CD4-positive, alpha-beta memory T cell (primary cell): Measurements from ENCODE around the gene MSI1. TPM values are rescaled to one million over a fixed set of nuclear protein-coding genes. Genes with fewer than 3 reads are reported as not detected.

Experiments
- CTCF ChIA-PET: fragments of 350-600 bp; sonication (Branson Sonifier 250); formaldehyde crosslinking; loops from one replicate; lab custom pipeline; 2021; ENCODE audit warnings: inconsistent platforms; ENCODE audit not compliant: partially characterized antibody; lab: Charles Lee
- POLR2A ChIA-PET: fragments of 350-600 bp; sonication (Branson Sonifier 250); formaldehyde crosslinking; loops from one replicate; lab custom pipeline; 2021; ENCODE audit not compliant: partially characterized antibody; lab: Charles Lee
- DNase-seq, 5 donors: peaks; one replicate each; pipeline versions ENCODE4 v3.0.0 to v3.0.0-alpha.2; 2020 to 2022; ENCODE audit warnings: mixed read lengths in 1 of 5
- H3K27ac ChIP-seq: one replicate; pipeline ENCODE4 v1.7.0; 2013; ENCODE audit warnings: low read depth, low read length
- H3K27me3 ChIP-seq: 2 replicates; pipeline ENCODE4 v1.7.0; 2013; ENCODE audit warnings: mild to moderate bottlenecking, low read length, moderate library complexity; ENCODE audit not compliant: insufficient read depth
- H3K36me3 ChIP-seq: 2 replicates; pipeline ENCODE4 v1.7.0; 2013; ENCODE audit warnings: mild to moderate bottlenecking, low read length, moderate library complexity; ENCODE audit not compliant: insufficient read depth
- H3K4me1 ChIP-seq: 2 replicates; pipeline ENCODE4 v1.7.0; 2013; ENCODE audit warnings: mild to moderate bottlenecking, low read length, moderate library complexity; ENCODE audit not compliant: insufficient read depth
- H3K4me3 ChIP-seq, 2 donors: one replicate each; pipeline ENCODE4 v1.7.0; 2013; ENCODE audit warnings: low read length in 2 of 2, mild to moderate bottlenecking in 1 of 2
- H3K9me3 ChIP-seq, 2 donors: one replicate each; pipeline ENCODE4 v1.7.0; 2013; ENCODE audit warnings: low read length in 2 of 2, control low read depth in 1 of 2; ENCODE audit not compliant: control insufficient read depth in 1 of 2
- H3K27ac Mint-ChIP-seq, 7 donors: one replicate each; pipeline ENCODE4 v1.8.0; 2020 to 2021; ENCODE audit warnings: mixed read lengths in 7 of 7, mild to moderate bottlenecking in 6 of 7, inconsistent platforms in 3 of 7, moderate library complexity in 3 of 7
- H3K27me3 Mint-ChIP-seq, 2 donors: one replicate each; pipeline ENCODE4 v1.8.0; 2020 to 2021; ENCODE audit warnings: mixed read lengths in 2 of 2
- H3K36me3 Mint-ChIP-seq, 2 donors: one replicate each; pipeline ENCODE4 v1.8.0; 2020 to 2021; ENCODE audit warnings: mixed read lengths in 2 of 2, inconsistent platforms in 1 of 2, mild to moderate bottlenecking in 1 of 2
- H3K4me1 Mint-ChIP-seq, 4 donors: one replicate each; pipeline ENCODE4 v1.8.0; 2020 to 2021; ENCODE audit warnings: mixed read lengths in 4 of 4, mild to moderate bottlenecking in 1 of 4
- H3K4me3 Mint-ChIP-seq, 8 donors: one replicate each; pipeline ENCODE4 v1.8.0; 2020 to 2021; ENCODE audit warnings: mixed read lengths in 8 of 8, mild to moderate bottlenecking in 7 of 8, moderate library complexity in 6 of 8, inconsistent platforms in 3 of 8
- H3K9me3 Mint-ChIP-seq, 8 donors: one replicate each; pipeline ENCODE4 v1.8.0; 2020 to 2021; ENCODE audit warnings: mixed read lengths in 8 of 8, mild to moderate bottlenecking in 5 of 8, inconsistent platforms in 3 of 8, moderate library complexity in 1 of 8
- intact Hi-C: fragments of 100-400 bp; cut with micrococcal nuclease; formaldehyde crosslinking; loops from one replicate; pipeline ENCODE4 v1.15.1; 2023
- polyA plus RNA-seq, 2 donors: library from polyadenylated mRNA; unstranded; fragments of 300-500 nt; fragmentation: Illumina TruSeq; gene quantifications; one replicate each; pipeline ENCODE4 v1.2.3, GENCODE V29; 2021
- total RNA-seq, 2 experiments: library from RNA; stranded (reverse); gene quantifications; one replicate each; pipeline ENCODE4 v1.2.3, GENCODE V29; 2021

The MSI1 gene
- total RNA-seq: not detected
- polyA plus RNA-seq: not detected

- no peak for DNase-seq
- peaks cover 4 to 28% (median 10%) of the 10 kb centered on the region in 4 donors for H3K4me1 Mint-ChIP-seq
- POLR2A ChIA-PET: no interaction called here
- peaks cover 62 to 73% of the 10 kb centered on the region in 2 donors for H3K27me3 Mint-ChIP-seq
- H3K27me3 ChIP-seq: peaks cover 32% of the 10 kb centered on the region
- H3K36me3 Mint-ChIP-seq: no peaks in the 10 kb centered on the region
- intact Hi-C loops: no loop called here
- H3K9me3 ChIP-seq: no peaks in the 10 kb centered on the region
- CTCF ChIA-PET: no interaction called here
- H3K4me3 Mint-ChIP-seq: peak within 1 kb of the TSS; percentile 56 to 88 (median 76)
- H3K9me3 Mint-ChIP-seq: no peaks in the 10 kb centered on the region
- peaks cover 15% of the 10 kb centered on the region for H3K4me1 ChIP-seq
- no peaks in the 10 kb centered on the region for H3K36me3 ChIP-seq
- H3K4me3 ChIP-seq: no peak within 1 kb of the TSS
- no peak within 1 kb of the TSS for H3K27ac ChIP-seq
- peak within 1 kb of the TSS in 2 of 7 donors; percentile 42 to 81 for H3K27ac Mint-ChIP-seq
Observed at GRCh38 chr12:120368789-120369602, at the start of gene MSI1. MSI1 (minus strand) TSS chr12:120369164; CDS start chr12:120369091, 73 bp downstream.

GRCh38 chr12:120417917-120418580, 49.1 kb upstream of the MSI1 start:
- POLR2A ChIA-PET: no interaction called here

GRCh38 chr12:120416490-120417216, 47.7 kb upstream of the MSI1 start:
- H3K27me3 ChIP-seq: no peaks in the 10 kb centered on the region
- ChIA-PET POLR2A (no interaction called here), CTCF (no interaction called here)
- no peak overlapping the region for H3K4me3 Mint-ChIP-seq
- DNase-seq: no peak
- H3K4me1 ChIP-seq: no peaks in the 10 kb centered on the region
- no peaks in the 10 kb centered on the region for H3K9me3 Mint-ChIP-seq
- no peaks in the 10 kb centered on the region for H3K9me3 ChIP-seq
- no peaks in the 10 kb centered on the region for H3K4me1 Mint-ChIP-seq
- H3K4me3 ChIP-seq: no peak overlapping the region
- intact Hi-C loops: no loop called here
- no peaks in the 10 kb centered on the region for H3K36me3 ChIP-seq
- no peak overlapping the region for H3K27ac Mint-ChIP-seq
- H3K27ac ChIP-seq: no peak overlapping the region
- no peaks in the 10 kb centered on the region for H3K36me3 Mint-ChIP-seq
- peaks cover 3 to 7% of the 10 kb centered on the region in 2 donors for H3K27me3 Mint-ChIP-seq

More at GRCh38 chr12:120417917-120418580, 49.1 kb upstream of the MSI1 start:
- Mint-ChIP-seq H3K9me3 (no peaks in the 10 kb centered on the region), H3K27me3 (peaks cover 0 to 5% of the 10 kb centered on the region in 2 donors), H3K4me1 (no peaks in the 10 kb centered on the region), H3K27ac (no peak overlapping the region), H3K36me3 (no peaks in the 10 kb centered on the region), H3K4me3 (no peak overlapping the region)
- Histone ChIP-seq H3K9me3 (no peaks in the 10 kb centered on the region), H3K4me3 (no peak overlapping the region), H3K4me1 (no peaks in the 10 kb centered on the region), H3K27ac (no peak overlapping the region), H3K36me3 (no peaks in the 10 kb centered on the region), H3K27me3 (no peaks in the 10 kb centered on the region)
- DNase-seq: no peak
- CTCF ChIA-PET: no interaction called here
- intact Hi-C loops: no loop called here

GRCh38 chr12:120413901-120414695, 45.1 kb upstream of the MSI1 start:
- CTCF ChIA-PET: no interaction called here
- Histone ChIP-seq H3K4me3 (no peak overlapping the region), H3K9me3 (no peaks in the 10 kb centered on the region), H3K4me1 (no peaks in the 10 kb centered on the region), H3K27me3 (no peaks in the 10 kb centered on the region), H3K36me3 (no peaks in the 10 kb centered on the region), H3K27ac (no peak overlapping the region)
- no peak for DNase-seq
- intact Hi-C loops: no loop called here
- H3K27me3 Mint-ChIP-seq: peaks cover 3 to 9% of the 10 kb centered on the region in 2 donors
- no peaks in the 10 kb centered on the region for H3K36me3 Mint-ChIP-seq
- H3K4me1 Mint-ChIP-seq: no peaks in the 10 kb centered on the region
- POLR2A ChIA-PET: no interaction called here
- H3K9me3 Mint-ChIP-seq: no peaks in the 10 kb centered on the region
- H3K4me3 Mint-ChIP-seq: no peak overlapping the region
- H3K27ac Mint-ChIP-seq: peak overlapping the region in 1 of 7 donors; percentile 13

DNA sequence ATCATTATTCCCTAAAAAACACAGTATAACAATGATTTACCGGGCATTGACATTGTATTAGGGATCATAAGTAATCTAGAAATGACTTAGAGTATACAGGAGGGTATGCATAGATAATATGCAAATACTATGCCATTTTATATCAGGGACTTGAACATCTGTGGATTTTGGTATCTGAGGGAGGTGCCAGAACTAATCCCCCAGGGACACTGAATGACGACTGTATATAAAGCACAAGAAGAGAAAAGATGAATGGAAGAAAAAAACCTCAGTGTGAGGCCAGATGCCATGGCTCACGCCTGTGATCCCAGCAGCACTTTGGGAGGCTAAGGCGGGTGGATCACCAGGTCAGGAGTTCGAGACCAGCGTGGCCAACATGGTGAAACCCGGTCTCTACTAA, 43.5 kb upstream of the MSI1 start:
- H3K4me1 ChIP-seq: no peaks in the 10 kb centered on the region
- Mint-ChIP-seq H3K9me3 (no peaks in the 10 kb centered on the region), H3K27ac (peak overlapping the region in 1 of 7 donors; percentile 6), H3K27me3 (peaks cover 3 to 9% of the 10 kb centered on the region in 2 donors), H3K4me1 (no peaks in the 10 kb centered on the region), H3K36me3 (no peaks in the 10 kb centered on the region), H3K4me3 (no peak overlapping the region)
- no peaks in the 10 kb centered on the region for H3K27me3 ChIP-seq
- H3K9me3 ChIP-seq: no peaks in the 10 kb centered on the region
- intact Hi-C loops: no loop called here
- H3K27ac ChIP-seq: no peak overlapping the region
- H3K4me3 ChIP-seq: no peak overlapping the region
- DNase-seq: no peak
- no peaks in the 10 kb centered on the region for H3K36me3 ChIP-seq
- ChIA-PET POLR2A (no interaction called here), CTCF (no interaction called here)

GRCh38 chr12:120408771-120409170, 39.8 kb upstream of the MSI1 start:
- no peak overlapping the region for H3K27ac ChIP-seq
- CTCF ChIA-PET: no interaction called here
- H3K9me3 ChIP-seq: no peaks in the 10 kb centered on the region
- Mint-ChIP-seq H3K9me3 (peaks cover 0 to 3% (median 0%) of the 10 kb centered on the region in 8 donors), H3K36me3 (no peaks in the 10 kb centered on the region), H3K4me3 (no peak overlapping the region), H3K27ac (no peak overlapping the region), H3K27me3 (peaks cover 3 to 5% of the 10 kb centered on the region in 2 donors), H3K4me1 (peaks cover 0 to 4% (median 1%) of the 10 kb centered on the region in 4 donors)
- intact Hi-C loops: no loop called here
- no peaks in the 10 kb centered on the region for H3K36me3 ChIP-seq
- no peaks in the 10 kb centered on the region for H3K4me1 ChIP-seq
- no peaks in the 10 kb centered on the region for H3K27me3 ChIP-seq
- POLR2A ChIA-PET: no interaction called here
- no peak overlapping the region for H3K4me3 ChIP-seq
- no peak for DNase-seq
